CD14-positive monocyte (primary cell): ENCODE data around the gene FBXO24. TPM values are rescaled to one million over a fixed set of nuclear protein-coding genes. Genes with fewer than 3 reads are reported as not detected.

ENCODE experiments used
- DNase-seq, 3 donors: peaks; one replicate each; pipeline ENCODE4 v3.0.0-alpha.2; 2011 to 2022
- H2AFZ ChIP-seq: 2 replicates; pipeline ENCODE4 v1.6.0; 2012; ENCODE audit warnings: mild to moderate bottlenecking, low read depth, low read length, inconsistent platforms; ENCODE audit not compliant: insufficient read depth, poor library complexity, severe bottlenecking
- H3K27ac ChIP-seq, 2 donors: 1 replicate in 1 of 2; 2 replicates in 1 of 2; pipeline ENCODE4 v1.5.1; 2012 to 2013; ENCODE audit warnings: low read length in 2 of 2, control low read depth in 1 of 2, inconsistent platforms in 1 of 2, low read depth in 1 of 2, mild to moderate bottlenecking in 1 of 2
- H3K27me3 ChIP-seq, 2 donors: one replicate each; pipeline versions ENCODE4 v1.6.0 to v1.6.1; 2011 to 2013; ENCODE audit warnings: low read length in 2 of 2; ENCODE audit not compliant: control insufficient read depth in 2 of 2, insufficient read depth in 2 of 2
- H3K36me3 ChIP-seq, 2 donors: replicated peaks in 1 of 2; 1 replicate in 1 of 2; 2 replicates in 1 of 2; pipeline versions ENCODE4 v1.5.1 to v1.6.1; 2012 to 2013; ENCODE audit warnings: low read length in 2 of 2, control low read depth in 1 of 2, inconsistent platforms in 1 of 2, mild to moderate bottlenecking in 1 of 2; ENCODE audit not compliant: insufficient read depth in 2 of 2, control insufficient read depth in 1 of 2
- H3K4me1 ChIP-seq, 2 donors: 1 replicate in 1 of 2; 2 replicates in 1 of 2; pipeline versions ENCODE4 v1.5.1 to v1.6.1; 2012 to 2013; ENCODE audit warnings: low read length in 2 of 2, control low read depth in 1 of 2, inconsistent platforms in 1 of 2, mild to moderate bottlenecking in 1 of 2, moderate library complexity in 1 of 2; ENCODE audit not compliant: insufficient read depth in 2 of 2, control insufficient read depth in 1 of 2
- H3K4me2 ChIP-seq: replicated peaks from 2 replicates; pipeline ENCODE3; 2012; ENCODE audit warnings: low read length, moderate library complexity, mild to moderate bottlenecking; ENCODE audit not compliant: poor library complexity, severe bottlenecking; ENCODE audit errors: extremely low read depth
- H3K4me3 ChIP-seq, 3 experiments: fragments of 200-600 bp in 1 of 3; sonication (generic) in 1 of 3; replicated peaks in 1 of 3; 1 replicate in 2 of 3; 2 replicates in 1 of 3; pipeline ENCODE4 v1.5.1; 2011 to 2013; ENCODE audit warnings: low read length in 3 of 3, mild to moderate bottlenecking in 3 of 3, control low read depth in 2 of 3, low read depth in 2 of 3, inconsistent platforms in 1 of 3, moderate library complexity in 1 of 3
- H3K79me2 ChIP-seq: 2 replicates; pipeline ENCODE4 v1.6.0; 2012; ENCODE audit warnings: mild to moderate bottlenecking, control low read depth, inconsistent platforms, low read length, moderate library complexity; ENCODE audit not compliant: insufficient read depth
- H3K9ac ChIP-seq: 2 replicates; pipeline ENCODE4 v1.6.0; 2017; ENCODE audit warnings: low read length, mild to moderate bottlenecking; ENCODE audit not compliant: insufficient read depth, poor library complexity, severe bottlenecking
- H3K9me3 ChIP-seq, 2 donors: replicated peaks in 1 of 2; 1 replicate in 1 of 2; 2 replicates in 1 of 2; pipeline versions ENCODE4 v1.5.1 to v1.6.1; 2012 to 2013; ENCODE audit warnings: low read length in 2 of 2, control low read depth in 1 of 2; ENCODE audit not compliant: control insufficient read depth in 1 of 2, insufficient read depth in 1 of 2
- H4K20me1 ChIP-seq: 2 replicates; pipeline ENCODE4 v1.6.0; 2012; ENCODE audit warnings: mild to moderate bottlenecking, low read length, control low read depth, moderate library complexity; ENCODE audit not compliant: insufficient read depth
- H3K27ac Mint-ChIP-seq, 7 donors: one replicate each; pipeline ENCODE4 v1.8.0; 2020; ENCODE audit warnings: mild to moderate bottlenecking in 7 of 7, mixed read lengths in 7 of 7, moderate library complexity in 6 of 7, inconsistent platforms in 2 of 7
- H3K27me3 Mint-ChIP-seq, 3 donors: one replicate each; pipeline ENCODE4 v1.8.0; 2021 to 2022; ENCODE audit warnings: low read depth in 3 of 3, mild to moderate bottlenecking in 3 of 3, mixed read lengths in 3 of 3, moderate library complexity in 3 of 3, inconsistent platforms in 1 of 3
- H3K36me3 Mint-ChIP-seq, 2 donors: one replicate each; pipeline ENCODE4 v1.8.0; 2020; ENCODE audit warnings: mixed read lengths in 2 of 2, inconsistent platforms in 1 of 2, mild to moderate bottlenecking in 1 of 2
- H3K4me1 Mint-ChIP-seq: one replicate; pipeline ENCODE4 v1.8.0; 2020; ENCODE audit warnings: mild to moderate bottlenecking, mixed read lengths
- H3K4me3 Mint-ChIP-seq, 2 donors: one replicate each; pipeline ENCODE4 v1.8.0; 2020; ENCODE audit warnings: mild to moderate bottlenecking in 2 of 2, mixed read lengths in 2 of 2, moderate library complexity in 1 of 2
- H3K9me3 Mint-ChIP-seq, 7 donors: one replicate each; pipeline ENCODE4 v1.8.0; 2020 to 2022; ENCODE audit warnings: mixed read lengths in 7 of 7, mild to moderate bottlenecking in 6 of 7, moderate library complexity in 6 of 7, inconsistent platforms in 2 of 7
- WGBS: methylation state at CpG from one replicate; pipeline ENCODE4 v1.1.5; 2013; ENCODE audit warnings: missing lambda C conversion rate; ENCODE audit not compliant: insufficient coverage; 5-methylcytosine and 5-hydroxymethylcytosine counted together
- intact Hi-C, 2 donors: fragments of 100-400 bp; cut with micrococcal nuclease; formaldehyde crosslinking; loops; one replicate each; pipeline versions ENCODE4 v1.15.0 to v1.15.1; 2023
- polyA plus RNA-seq, 3 donors: library from polyadenylated mRNA; depleted of rRNA in 1 of 3; unstranded in 2 of 3; stranded (reverse) in 1 of 3; fragments of 300-500 nt in 2 of 3; fragments of >200 nt in 1 of 3; fragmentation: Illumina TruSeq in 2 of 3; gene quantifications; 1 replicate in 2 of 3; 2 replicates in 1 of 3; pipeline ENCODE4 v1.2.3, GENCODE V29; 2012 to 2021
- TF ChIP-seq, protein P1 (sequence below): fragments of 200-600 bp; IDR thresholded peaks from one replicate; pipeline ENCODE4 v1.8.0; 2022; ENCODE audit warnings: antibody characterized with exemption, mild to moderate bottlenecking

FBXO24 gene
- polyA plus RNA-seq, 3 donors = 0.42 to 1.2 (median 0.69) TPM

DNA sequence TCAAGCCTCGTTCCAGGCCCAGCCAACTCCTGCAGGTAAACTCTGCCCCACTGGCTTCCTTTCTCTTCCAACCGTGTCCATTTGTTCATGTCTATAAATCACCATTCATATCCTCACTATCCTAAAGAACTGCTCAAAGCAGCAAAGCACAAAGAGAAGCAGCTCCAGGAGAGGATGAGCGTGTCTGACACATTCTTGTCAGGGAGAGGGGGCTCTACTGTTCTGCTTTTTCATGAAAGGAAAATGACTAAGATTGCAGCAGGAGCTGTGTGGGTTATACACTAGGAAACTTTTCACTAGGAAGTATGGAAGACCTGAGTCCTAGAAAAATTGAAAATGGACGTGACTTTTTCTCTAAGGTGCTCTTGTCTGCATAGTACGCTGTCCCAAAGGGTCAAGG, 30.4 kb upstream of the FBXO24 start:
- Histone ChIP-seq H3K27ac (peak overlapping the region in 1 of 2 donors; percentile 58), H3K36me3 (no peaks in the 10 kb centered on the region), H3K9me3 (no peaks in the 10 kb centered on the region), H3K4me2 (no peak overlapping the region), H3K4me1 (peaks cover 27 to 34% of the 10 kb centered on the region in 2 donors), H3K9ac (no peak overlapping the region), H3K27me3 (no peaks in the 10 kb centered on the region), H3K4me3 (no peak overlapping the region), H2AFZ (no peak overlapping the region), H3K79me2 (no peaks in the 10 kb centered on the region), H4K20me1 (no peaks in the 10 kb centered on the region)
- peaks cover 30% of the 10 kb centered on the region for H3K4me1 Mint-ChIP-seq
- H3K27me3 Mint-ChIP-seq = no peaks in the 10 kb centered on the region
- no peak overlapping the region for H3K4me3 Mint-ChIP-seq
- intact Hi-C loops = loop anchor here (5.0 kb wide), 1 partner anchor 78 kb away; the partner anchor contains the start of gene TSC22D4 (in 2 of the 2)
- TF ChIP-seq, protein P1, sequence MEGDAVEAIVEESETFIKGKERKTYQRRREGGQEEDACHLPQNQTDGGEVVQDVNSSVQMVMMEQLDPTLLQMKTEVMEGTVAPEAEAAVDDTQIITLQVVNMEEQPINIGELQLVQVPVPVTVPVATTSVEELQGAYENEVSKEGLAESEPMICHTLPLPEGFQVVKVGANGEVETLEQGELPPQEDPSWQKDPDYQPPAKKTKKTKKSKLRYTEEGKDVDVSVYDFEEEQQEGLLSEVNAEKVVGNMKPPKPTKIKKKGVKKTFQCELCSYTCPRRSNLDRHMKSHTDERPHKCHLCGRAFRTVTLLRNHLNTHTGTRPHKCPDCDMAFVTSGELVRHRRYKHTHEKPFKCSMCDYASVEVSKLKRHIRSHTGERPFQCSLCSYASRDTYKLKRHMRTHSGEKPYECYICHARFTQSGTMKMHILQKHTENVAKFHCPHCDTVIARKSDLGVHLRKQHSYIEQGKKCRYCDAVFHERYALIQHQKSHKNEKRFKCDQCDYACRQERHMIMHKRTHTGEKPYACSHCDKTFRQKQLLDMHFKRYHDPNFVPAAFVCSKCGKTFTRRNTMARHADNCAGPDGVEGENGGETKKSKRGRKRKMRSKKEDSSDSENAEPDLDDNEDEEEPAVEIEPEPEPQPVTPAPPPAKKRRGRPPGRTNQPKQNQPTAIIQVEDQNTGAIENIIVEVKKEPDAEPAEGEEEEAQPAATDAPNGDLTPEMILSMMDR = no peak
- H3K36me3 Mint-ChIP-seq = peaks cover 12 to 17% of the 10 kb centered on the region in 2 donors
- 82% methylated on average over 3 of the region's 5 CpGs for whole genome bisulfite sequencing
- H3K9me3 Mint-ChIP-seq = no peaks in the 10 kb centered on the region
- H3K27ac Mint-ChIP-seq = peak overlapping the region in 6 of 7 donors; percentile 21 to 75 (median 70)
- DNase-seq = peak in 1 of 3 donors; percentile 27

DNA sequence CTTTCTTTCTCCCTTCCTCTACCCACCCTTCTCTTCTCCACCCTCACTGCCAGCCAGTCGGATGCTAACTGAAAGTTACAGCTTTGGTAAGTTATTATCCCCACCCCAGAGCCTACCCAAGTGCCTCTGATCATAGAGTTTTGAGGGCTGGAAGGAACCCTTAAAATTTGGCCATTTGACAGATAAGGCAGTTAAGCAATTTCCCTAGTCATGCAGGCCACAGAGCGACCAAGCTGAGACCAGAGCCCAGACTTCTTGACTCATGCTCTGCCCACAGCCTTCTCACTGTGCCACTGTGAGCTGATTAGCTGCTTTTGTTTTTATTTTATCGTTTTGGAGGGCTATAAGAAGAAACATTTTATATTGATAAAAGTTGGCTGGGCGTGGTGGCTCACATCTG, 29.6 kb upstream of the FBXO24 start:
- Mint-ChIP-seq H3K36me3 (peaks cover 12 to 17% of the 10 kb centered on the region in 2 donors), H3K4me3 (no peak overlapping the region), H3K4me1 (peaks cover 30% of the 10 kb centered on the region), H3K9me3 (no peaks in the 10 kb centered on the region), H3K27ac (peak overlapping the region; percentile 3 to 89 (median 66)), H3K27me3 (no peaks in the 10 kb centered on the region)
- TF ChIP-seq, protein P1 = no peak
- peak overlapping the region in 1 of 2 donors; percentile 58 for H3K27ac ChIP-seq
- no peak overlapping the region for H3K4me2 ChIP-seq
- intact Hi-C loops = loop anchor here (5.0 kb wide), 1 partner anchor 79 kb away; the partner anchor contains the start of gene TSC22D4 (in 2 of the 2)
- no peaks in the 10 kb centered on the region for H3K79me2 ChIP-seq
- no peak overlapping the region for H3K9ac ChIP-seq
- no peaks in the 10 kb centered on the region for H3K36me3 ChIP-seq
- H3K4me1 ChIP-seq = peaks cover 27 to 34% of the 10 kb centered on the region in 2 donors
- H3K4me3 ChIP-seq = no peak overlapping the region
- peak overlapping the region; percentile 53 for H2AFZ ChIP-seq
- DNase-seq = peak; percentile 32 to 66 (median 52)
- H3K27me3 ChIP-seq = no peaks in the 10 kb centered on the region
- no peaks in the 10 kb centered on the region for H3K9me3 ChIP-seq
- WGBS = 80% methylated on average over 1 of the region's 4 CpGs
- H4K20me1 ChIP-seq = no peaks in the 10 kb centered on the region
